H1 (cell line): ENCODE data around the gene MRPS27. TPM values are rescaled to one million over a fixed set of nuclear protein-coding genes. Genes with fewer than 3 reads are reported as not detected.

Experiments used
- CTCF ChIA-PET: fragments of 300-600 bp; sonication (Branson Sonifier 250); formaldehyde crosslinking; loops from one replicate; lab custom pipeline; 2021; ENCODE audit not compliant: partially characterized antibody; lab: Charles Lee
- POLR2A ChIA-PET: fragments of 300-600 bp; sonication (Branson Sonifier 250); formaldehyde crosslinking; loops from one replicate; lab custom pipeline; 2021; ENCODE audit warnings: inconsistent platforms; ENCODE audit not compliant: partially characterized antibody; lab: Charles Lee
- DNase-seq, 2 experiments: peaks; one replicate each; pipeline versions ENCODE4 v3.0.0 to v3.0.0-alpha.2; 2010 to 2022; ENCODE audit warnings: low spot score in 2 of 2, low read depth in 1 of 2, mixed read lengths in 1 of 2
- FAIRE-seq: peaks from 2 replicates; lab custom pipeline; 2011; peaks lifted over from hg19 to GRCh38; lab: Jason Lieb, UNC
- H2AFZ ChIP-seq: 2 replicates; pipeline ENCODE4 v1.8.1; 2012; ENCODE audit warnings: low read length, inconsistent platforms
- H2AK5ac ChIP-seq: 2 replicates; pipeline ENCODE4 v1.6.1; 2013; ENCODE audit warnings: low read depth, low read length
- H2BK120ac ChIP-seq: replicated peaks from 2 replicates; pipeline ENCODE3; 2013; ENCODE audit warnings: low read depth, low read length, inconsistent platforms
- H2BK12ac ChIP-seq: 2 replicates; pipeline ENCODE4 v1.6.1; 2013; ENCODE audit warnings: low read depth, low read length
- H2BK15ac ChIP-seq: 2 replicates; pipeline ENCODE4 v1.6.1; 2013; ENCODE audit warnings: low read length
- H2BK20ac ChIP-seq: 2 replicates; pipeline ENCODE4 v1.6.1; 2013; ENCODE audit warnings: low read length
- H2BK5ac ChIP-seq: 2 replicates; pipeline ENCODE4 v1.6.1; 2013; ENCODE audit warnings: low read depth, low read length
- H3K14ac ChIP-seq: 2 replicates; pipeline ENCODE4 v1.6.1; 2013; ENCODE audit warnings: inconsistent platforms; ENCODE audit not compliant: insufficient read length
- H3K18ac ChIP-seq: 2 replicates; pipeline ENCODE4 v1.6.1; 2013; ENCODE audit warnings: low read length; ENCODE audit errors: extremely low read depth
- H3K23ac ChIP-seq: 2 replicates; pipeline ENCODE4 v1.6.1; 2013; ENCODE audit warnings: inconsistent platforms; ENCODE audit not compliant: insufficient read length
- H3K23me2 ChIP-seq: 2 replicates; pipeline ENCODE4 v1.6.1; 2013; ENCODE audit warnings: low read depth, low read length
- H3K27ac ChIP-seq: 2 replicates; pipeline ENCODE4 v1.6.1; 2011; ENCODE audit warnings: low read depth, low read length, inconsistent platforms
- H3K27me3 ChIP-seq, 4 experiments: replicated peaks in 1 of 4; 1 replicate in 1 of 4; 2 replicates in 3 of 4; pipeline versions ENCODE4 v1.6.1 to v1.8.1; 2011 to 2013; ENCODE audit warnings: low read length in 3 of 4, mild to moderate bottlenecking in 3 of 4, inconsistent platforms in 2 of 4, mixed read lengths in 2 of 4, moderate library complexity in 1 of 4; ENCODE audit not compliant: control insufficient read depth in 3 of 4, insufficient read depth in 3 of 4; ENCODE audit errors: extremely low read depth in 1 of 4
- H3K36me3 ChIP-seq, 4 experiments: 2 replicates each; pipeline versions ENCODE4 v1.6.1 to v1.8.1; 2011 to 2013; ENCODE audit warnings: mild to moderate bottlenecking in 4 of 4, low read length in 3 of 4, moderate library complexity in 2 of 4, control low read depth in 1 of 4, inconsistent platforms in 1 of 4; ENCODE audit not compliant: insufficient read depth in 4 of 4, control insufficient read depth in 2 of 4
- H3K4ac ChIP-seq: replicated peaks from 2 replicates; pipeline ENCODE3; 2013; ENCODE audit warnings: low read length, low read depth, mixed read lengths, inconsistent platforms; ENCODE audit not compliant: insufficient read length
- H3K4me1 ChIP-seq, 4 experiments: replicated peaks in 1 of 4; 1 replicate in 1 of 4; 2 replicates in 3 of 4; pipeline versions ENCODE4 v1.6.1 to v1.8.1; 2011 to 2013; ENCODE audit warnings: low read length in 3 of 4, inconsistent platforms in 2 of 4, mixed read lengths in 1 of 4; ENCODE audit not compliant: insufficient read depth in 4 of 4, control insufficient read depth in 3 of 4
- H3K4me2 ChIP-seq, 2 experiments: 2 replicates each; pipeline versions ENCODE4 v1.6.1 to v1.8.1; 2011 to 2013; ENCODE audit warnings: low read depth in 2 of 2, low read length in 2 of 2, control low read depth in 1 of 2, inconsistent platforms in 1 of 2, mild to moderate bottlenecking in 1 of 2; ENCODE audit not compliant: insufficient read depth in 1 of 2
- H3K4me3 ChIP-seq, 4 experiments: fragments of 200-600, 300-600 bp in 1 of 4; sonication (generic), shearing (Covaris generic), sonication (Bioruptor Twin) in 1 of 4; 2 replicates each; pipeline versions ENCODE4 v1.5.1 to v1.8.1; 2011 to 2016; ENCODE audit warnings: low read length in 4 of 4, low read depth in 3 of 4, control low read depth in 2 of 4, inconsistent platforms in 2 of 4, mild to moderate bottlenecking in 2 of 4, mixed read lengths in 1 of 4, moderate library complexity in 1 of 4; ENCODE audit not compliant: insufficient read depth in 2 of 4; ENCODE audit errors: extremely low read depth in 1 of 4
- H3K56ac ChIP-seq: replicated peaks from 2 replicates; pipeline ENCODE3; 2013; ENCODE audit warnings: low read depth, mild to moderate bottlenecking, mixed read lengths, low read length, inconsistent platforms; ENCODE audit not compliant: insufficient read length
- H3K79me1 ChIP-seq: 2 replicates; pipeline ENCODE4 v1.6.1; 2013; ENCODE audit warnings: low read depth, low read length, control low read depth
- H3K79me2 ChIP-seq, 2 experiments: 2 replicates each; pipeline versions ENCODE4 v1.6.1 to v1.8.1; 2012 to 2013; ENCODE audit warnings: low read length in 2 of 2, mild to moderate bottlenecking in 2 of 2, inconsistent platforms in 1 of 2; ENCODE audit not compliant: insufficient read depth in 2 of 2, control insufficient read depth in 1 of 2
- H3K9ac ChIP-seq, 4 experiments: replicated peaks in 1 of 4; 1 replicate in 1 of 4; 2 replicates in 3 of 4; pipeline versions ENCODE4 v1.6.1 to v1.8.1; 2011 to 2013; ENCODE audit warnings: low read depth in 3 of 4, low read length in 3 of 4, control low read depth in 2 of 4, mild to moderate bottlenecking in 2 of 4, moderate library complexity in 2 of 4, inconsistent platforms in 1 of 4; ENCODE audit errors: extremely low read depth in 1 of 4
- H3K9me3 ChIP-seq, 2 experiments: 2 replicates each; pipeline versions ENCODE4 v1.6.1 to v1.8.1; 2012 to 2013; ENCODE audit warnings: mild to moderate bottlenecking in 2 of 2, moderate library complexity in 2 of 2, control low read depth in 1 of 2, inconsistent platforms in 1 of 2, low read depth in 1 of 2, low read length in 1 of 2, mixed read lengths in 1 of 2; ENCODE audit not compliant: insufficient read depth in 2 of 2
- H4K20me1 ChIP-seq, 2 experiments: replicated peaks in 1 of 2; 2 replicates each; pipeline versions ENCODE3 to v1.8.1; 2011 to 2013; ENCODE audit warnings: inconsistent platforms in 2 of 2, low read length in 2 of 2, mild to moderate bottlenecking in 1 of 2; ENCODE audit not compliant: insufficient read depth in 2 of 2, control insufficient read depth in 1 of 2
- H4K5ac ChIP-seq: 2 replicates; pipeline ENCODE4 v1.6.1; 2013; ENCODE audit warnings: low read length, low read depth, mixed read lengths, inconsistent platforms; ENCODE audit not compliant: insufficient read length
- H4K8ac ChIP-seq: 2 replicates; pipeline ENCODE4 v1.8.0; 2013; ENCODE audit warnings: mild to moderate bottlenecking, moderate library complexity, low read length, inconsistent platforms; ENCODE audit not compliant: insufficient read depth; ENCODE audit errors: extremely low read depth
- H4K91ac ChIP-seq: replicated peaks from 2 replicates; pipeline ENCODE3; 2013; ENCODE audit warnings: low read length, mixed read lengths, inconsistent platforms; ENCODE audit not compliant: insufficient read length
- GABPA ChIP-seq: IDR thresholded peaks from 2 replicates; pipeline ENCODE4 v1.6.1; 2011; ENCODE audit warnings: mild to moderate bottlenecking, low read length, moderate library complexity, borderline replicate concordance; ENCODE audit not compliant: insufficient read depth
- SIX5 ChIP-seq: IDR thresholded peaks from 2 replicates; pipeline ENCODE4 v1.6.1; 2011; ENCODE audit warnings: mild to moderate bottlenecking, low read depth, low read length
- USF2 ChIP-seq: IDR thresholded peaks from 2 replicates; pipeline ENCODE4 v1.6.1; 2011; ENCODE audit warnings: low read length, improper control_type of control experiment
- WGBS, 2 experiments: shearing (Covaris generic) in 1 of 2; methylation state at CpG; one replicate each; pipeline versions ENCODE4 v1.1.6 to v1.1.7; 2013 to 2015; ENCODE audit warnings: low lambda C conversion rate in 2 of 2, mixed read lengths in 2 of 2, inconsistent platforms in 1 of 2, low coverage in 1 of 2, missing lambda C conversion rate in 1 of 2; ENCODE audit not compliant: insufficient replicate concordance in 2 of 2, insufficient coverage in 1 of 2, insufficient read length in 1 of 2; ENCODE audit errors: extremely low coverage in 1 of 2, missing lambda C conversion rate in 1 of 2; 5-methylcytosine and 5-hydroxymethylcytosine counted together
- polyA plus RNA-seq, 7 experiments: library from polyadenylated mRNA; depleted of rRNA in 3 of 7; stranded (reverse) in 5 of 7; unstranded in 2 of 7; fragments of >200 nt in 5 of 7; fragments of 200-250 nt in 2 of 7; gene quantifications; 1 replicate in 5 of 7; 2 replicates in 1 of 7; 4 replicates in 1 of 7; pipeline versions ENCODE4 v1.2.1 to v1.2.3, GENCODE V29; 2011 to 2013; ENCODE audit warnings: missing spikeins in 2 of 7, mixed read lengths in 2 of 7
- total RNA-seq: library from RNA; stranded (reverse); fragmentation: NEBNext Ultra II Directional; extraction: Animal tissue kit (Norgen Biotek cat#: 25700); gene quantifications from 2 replicates; pipeline ENCODE4 v1.2.1, GENCODE V29; 2021

Gene MRPS27
- total and polyA plus RNA-seq, 2 of the 8 experiments (the other 6 are each of a cell fraction or from before 2014, with no cell fraction given), result 93.2 to 102 TPM

GRCh38 chr5:72206160-72206559, 113.9 kb downstream of the MRPS27 start:
- no peak overlapping the region for H3K14ac ChIP-seq
- H2BK120ac ChIP-seq, result no peak overlapping the region
- no peak overlapping the region for H4K5ac ChIP-seq
- no peak overlapping the region for H2BK12ac ChIP-seq
- H3K23ac ChIP-seq, result no peak overlapping the region
- FAIRE-seq (no peak), DNase-seq (no peak)
- 91% methylated on average over 3 of the region's 3 CpGs; no CpG with 5 or more reads in 1 of the 2 experiments for WGBS, 2 experiments
- no peak overlapping the region for H2BK15ac ChIP-seq
- no peak overlapping the region for H3K27ac ChIP-seq
- H3K56ac ChIP-seq, result no peak overlapping the region
- H2AK5ac ChIP-seq, result no peak overlapping the region
- no peak overlapping the region for H4K8ac ChIP-seq
- peaks cover 4 to 49% (median 21%) of the 10 kb centered on the region in 4 experiments; a peak in 7 of 8 replicates for H3K36me3 ChIP-seq
- H4K91ac ChIP-seq, result no peak overlapping the region
- no peaks in the 10 kb centered on the region; the same call in 1 of the 2 replicates for H3K23me2 ChIP-seq
- H2AFZ ChIP-seq, result no peak overlapping the region
- H3K79me2 ChIP-seq, result no peaks in the 10 kb centered on the region
- peaks cover 0 to 3% of the 10 kb centered on the region in 2 experiments for H4K20me1 ChIP-seq
- no peaks in the 10 kb centered on the region for H3K27me3 ChIP-seq
- no peak overlapping the region for H2BK5ac ChIP-seq
- H2BK20ac ChIP-seq, result no peak overlapping the region
- no peak overlapping the region for H3K4me3 ChIP-seq
- H3K4ac ChIP-seq, result no peak overlapping the region
- H3K4me1 ChIP-seq, result peaks cover 3 to 14% (median 6%) of the 10 kb centered on the region in 4 experiments; a peak in 6 of 7 replicates
- H3K18ac ChIP-seq, result no peak overlapping the region
- CTCF ChIA-PET, result no interaction called here
- H3K9ac ChIP-seq, result no peak overlapping the region
- no peaks in the 10 kb centered on the region for H3K79me1 ChIP-seq
- H3K4me2 ChIP-seq, result no peak overlapping the region
- no peaks in the 10 kb centered on the region for H3K9me3 ChIP-seq
- POLR2A ChIA-PET, result no interaction called here
- TF ChIP-seq SIX5 (no peak), GABPA (no peak), USF2 (no peak)
